Fibroblast of the aortic adventitia (primary cell): ENCODE measurements around the gene NHSL2. TPM values are rescaled to one million over a fixed set of nuclear protein-coding genes. Genes with fewer than 3 reads are reported as not detected.
A peak's percentile ranks its signal among the peaks of the same experiment; 100 is the strongest.

Experiments
- DNase-seq: peaks from one replicate; pipeline ENCODE4 v3.0.0-alpha.2; 2010; ENCODE audit warnings: low read depth
- H3K4me3 ChIP-seq: 2 replicates; pipeline ENCODE4 v1.5.1; 2011; ENCODE audit warnings: low read depth, mild to moderate bottlenecking, control low read depth, low read length, moderate library complexity
- total RNA-seq: library from RNA; depleted of rRNA; stranded (reverse); fragments of >200 nt; gene quantifications from 2 replicates; pipeline ENCODE4 v1.2.3, GENCODE V29; 2012; ENCODE audit warnings: low replicate concordance
- TF ChIP-seq, protein P1 (sequence below): IDR thresholded peaks from 2 replicates; pipeline ENCODE4 v1.5.1; 2011; ENCODE audit warnings: mild to moderate bottlenecking, low read length, control low read depth, inconsistent platforms; ENCODE audit not compliant: insufficient read depth

The NHSL2 gene
- total RNA-seq, 1 donor: 6.8 TPM

DNA sequence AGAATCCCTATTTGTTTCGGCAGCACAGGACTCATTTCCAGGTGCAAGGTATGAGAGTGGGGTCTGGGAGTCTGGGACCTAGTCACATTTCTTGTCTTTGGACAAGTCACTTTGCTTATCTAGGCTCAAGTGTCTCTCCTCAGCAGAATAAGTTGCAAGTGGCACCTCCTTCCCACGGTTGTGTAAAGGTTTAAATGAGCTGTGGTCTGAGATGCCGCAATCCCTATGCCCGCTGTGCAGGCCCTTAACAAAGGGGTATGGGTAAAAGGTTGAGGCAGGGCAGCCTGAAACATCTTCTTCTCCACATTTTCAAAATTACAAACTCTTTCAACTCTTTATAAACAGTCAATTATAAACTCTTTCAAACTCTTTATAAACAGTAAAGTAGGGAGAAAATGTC is 127.4 kb downstream of the NHSL2 start:
- TF ChIP-seq, protein P1, sequence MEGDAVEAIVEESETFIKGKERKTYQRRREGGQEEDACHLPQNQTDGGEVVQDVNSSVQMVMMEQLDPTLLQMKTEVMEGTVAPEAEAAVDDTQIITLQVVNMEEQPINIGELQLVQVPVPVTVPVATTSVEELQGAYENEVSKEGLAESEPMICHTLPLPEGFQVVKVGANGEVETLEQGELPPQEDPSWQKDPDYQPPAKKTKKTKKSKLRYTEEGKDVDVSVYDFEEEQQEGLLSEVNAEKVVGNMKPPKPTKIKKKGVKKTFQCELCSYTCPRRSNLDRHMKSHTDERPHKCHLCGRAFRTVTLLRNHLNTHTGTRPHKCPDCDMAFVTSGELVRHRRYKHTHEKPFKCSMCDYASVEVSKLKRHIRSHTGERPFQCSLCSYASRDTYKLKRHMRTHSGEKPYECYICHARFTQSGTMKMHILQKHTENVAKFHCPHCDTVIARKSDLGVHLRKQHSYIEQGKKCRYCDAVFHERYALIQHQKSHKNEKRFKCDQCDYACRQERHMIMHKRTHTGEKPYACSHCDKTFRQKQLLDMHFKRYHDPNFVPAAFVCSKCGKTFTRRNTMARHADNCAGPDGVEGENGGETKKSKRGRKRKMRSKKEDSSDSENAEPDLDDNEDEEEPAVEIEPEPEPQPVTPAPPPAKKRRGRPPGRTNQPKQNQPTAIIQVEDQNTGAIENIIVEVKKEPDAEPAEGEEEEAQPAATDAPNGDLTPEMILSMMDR: no peak
- no peak overlapping the region for H3K4me3 ChIP-seq
- no peak for DNase-seq

DNA sequence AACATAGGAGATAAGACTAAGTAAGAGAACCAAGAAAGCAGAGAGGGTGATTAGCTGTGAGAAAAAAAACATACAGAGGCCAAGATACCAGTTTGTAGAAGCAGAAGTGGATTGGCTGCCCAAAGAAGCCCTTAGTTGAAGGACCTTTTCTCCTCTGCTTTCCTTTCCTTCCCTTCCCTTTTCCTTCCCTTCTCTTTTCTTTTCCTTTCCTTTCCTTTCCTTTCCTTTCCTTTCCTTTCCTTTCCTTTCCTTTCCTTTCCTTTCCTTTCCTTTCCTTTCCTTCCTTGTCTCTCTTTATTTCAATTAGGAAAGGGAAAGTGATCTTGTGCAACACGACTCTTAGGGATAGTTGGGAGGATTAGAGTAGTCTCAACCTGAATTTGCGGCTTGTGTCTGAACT is 128.2 kb downstream of the NHSL2 start:
- TF ChIP-seq, protein P1: no peak
- DNase-seq: no peak
- H3K4me3 ChIP-seq: no peak overlapping the region

DNA sequence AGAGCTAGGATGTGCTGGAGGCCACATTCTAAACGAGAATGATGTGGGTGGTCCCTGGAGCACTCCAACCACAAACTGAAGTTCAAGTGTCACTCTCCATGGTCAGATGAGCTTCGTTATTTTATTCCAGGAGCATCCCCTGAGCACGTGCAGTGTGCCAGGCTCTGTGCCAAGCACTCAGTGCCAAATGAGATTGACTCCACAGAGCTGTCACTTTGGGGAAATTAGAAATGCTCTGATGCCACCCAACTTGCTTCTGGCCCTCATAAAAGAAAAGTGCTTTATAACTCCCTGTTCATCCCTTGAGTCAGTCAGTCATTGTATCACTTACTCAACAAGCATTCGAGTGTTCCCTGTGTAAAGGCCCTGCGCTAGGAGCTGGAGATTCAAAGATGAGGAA is 129.9 kb downstream of the NHSL2 start:
- TF ChIP-seq, protein P1: no peak
- DNase-seq: no peak

DNA sequence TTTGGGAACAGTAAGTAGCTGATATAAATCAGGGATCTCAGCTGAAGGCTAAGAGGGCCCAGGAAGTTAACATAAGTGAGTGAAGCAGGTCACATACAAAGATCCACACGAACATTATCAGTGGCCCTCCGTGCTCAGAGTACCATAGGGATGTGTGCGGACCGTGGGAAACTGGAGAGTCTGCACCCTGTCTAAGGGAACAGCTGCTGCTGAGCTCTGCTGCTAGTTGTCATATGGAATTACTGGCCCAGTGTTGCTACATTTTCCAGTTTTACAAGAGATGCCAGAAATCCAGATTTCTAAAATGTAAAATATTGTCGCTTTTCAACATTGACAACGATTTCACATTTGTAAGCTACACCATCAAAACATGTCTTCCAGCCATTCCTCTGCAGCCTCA is 130.5 kb downstream of the NHSL2 start:
- no peak for DNase-seq
- TF ChIP-seq, protein P1: no peak
- no peak overlapping the region for H3K4me3 ChIP-seq

More for the DNA sequence above, 129.9 kb downstream of the NHSL2 start:
- no peak overlapping the region for H3K4me3 ChIP-seq

DNA sequence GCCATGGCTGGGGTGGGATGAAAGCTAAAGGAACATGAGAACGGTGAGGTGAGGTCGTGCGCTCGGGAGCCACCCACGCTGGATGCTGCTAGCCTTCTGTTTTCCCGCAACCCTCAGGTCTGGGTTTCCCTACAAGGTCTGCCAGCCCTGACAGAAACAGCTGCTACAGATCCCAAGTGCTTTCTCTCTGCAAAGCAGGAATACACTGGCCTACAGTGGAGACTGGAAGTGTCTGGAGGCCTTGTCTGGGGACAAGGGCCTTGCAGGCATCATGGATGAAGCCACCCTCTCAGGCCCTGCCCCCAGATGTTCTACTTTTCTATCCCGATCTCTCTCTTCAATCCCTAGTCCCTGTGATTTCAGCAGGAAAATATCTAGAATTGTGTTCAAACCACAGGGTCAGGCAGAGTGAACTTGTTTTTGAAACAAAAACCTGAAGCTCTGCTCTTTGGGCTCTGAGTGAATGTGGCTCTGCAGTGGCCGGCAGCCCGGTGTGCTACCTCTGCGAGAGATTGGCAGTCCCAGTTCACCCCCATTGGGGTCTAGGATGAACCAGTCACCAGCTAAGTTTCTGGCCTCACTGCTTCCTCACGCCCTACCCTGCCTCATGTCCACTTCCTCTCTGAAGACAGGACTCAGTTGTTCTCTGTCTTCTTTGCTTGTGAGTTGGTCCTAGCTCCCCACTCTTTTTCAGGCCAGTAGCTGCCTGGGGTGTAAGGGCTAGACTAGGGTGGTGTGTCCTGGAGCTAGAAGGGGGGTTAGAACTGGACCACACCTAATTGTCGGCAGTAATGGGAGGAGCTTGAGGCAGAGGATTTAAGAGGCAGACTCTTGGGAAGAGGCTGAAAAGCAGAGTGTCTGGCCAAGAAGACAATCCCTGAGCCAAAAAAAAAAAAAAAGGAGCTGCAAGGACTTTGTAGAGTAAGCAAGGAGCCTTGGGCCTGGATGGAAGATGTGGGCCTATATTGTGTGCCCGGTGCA is 131.5 kb downstream of the NHSL2 start:
- no peak overlapping the region for H3K4me3 ChIP-seq
- DNase-seq: peak; percentile 62
- TF ChIP-seq, protein P1: no peak

DNA sequence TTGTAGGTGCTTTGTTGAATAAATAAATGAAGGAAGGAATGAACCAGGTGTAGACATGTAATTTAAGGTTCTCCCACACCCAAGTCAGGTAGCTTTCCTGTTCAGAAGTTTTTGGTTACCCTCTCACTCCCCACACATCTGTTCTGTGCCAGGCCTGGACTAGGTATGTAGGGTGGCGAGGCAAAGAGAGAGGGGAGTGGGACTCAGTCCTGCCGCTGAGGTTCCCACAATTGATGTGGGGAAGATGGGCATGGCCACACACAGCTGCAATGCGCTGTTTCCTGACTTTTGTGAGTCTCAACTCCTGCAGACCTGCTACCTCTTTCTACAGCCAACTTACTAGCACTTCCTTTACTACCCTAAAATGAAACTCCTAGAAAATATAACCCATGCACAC is 132.2 kb downstream of the NHSL2 start:
- TF ChIP-seq, protein P1: no peak
- H3K4me3 ChIP-seq: no peak overlapping the region
- no peak for DNase-seq

DNA sequence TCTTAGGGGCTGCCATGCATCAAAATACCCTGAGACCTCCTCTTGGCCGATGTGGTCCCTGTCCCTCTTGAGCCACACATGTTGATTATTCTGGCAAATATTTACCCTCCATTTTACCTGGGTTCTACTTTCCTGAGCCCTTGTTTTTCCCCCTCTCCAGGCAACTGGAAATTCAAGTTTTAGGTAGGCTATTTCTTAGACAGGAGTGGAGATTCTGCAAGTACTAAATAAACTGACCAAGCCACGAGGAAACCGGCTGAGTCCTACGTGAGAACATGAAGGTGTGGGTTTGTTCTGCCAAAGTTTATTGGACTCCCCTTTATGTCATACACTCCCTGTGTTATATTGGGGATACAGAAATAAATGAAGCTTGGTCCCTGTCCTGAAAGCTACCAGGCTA is 133.0 kb downstream of the NHSL2 start:
- TF ChIP-seq, protein P1: no peak
- DNase-seq: no peak
- H3K4me3 ChIP-seq: no peak overlapping the region
